GM12878 (cell line): ENCODE data around the gene TRMT44. TPM values are rescaled to one million over a fixed set of nuclear protein-coding genes. Genes with fewer than 3 reads are reported as not detected.

Experiments used
- ATAC-seq: fragments of 200-7000 bp; cut with Tn5 transposase; 3 replicates; pipeline ENCODE4 v1.9.1; 2020; ENCODE audit warnings: mild to moderate bottlenecking, moderate library complexity
- BruUV-seq: library from RNA; stranded (reverse); fragments of 400-500 nt; replicated peaks from 2 replicates; lab custom pipeline; 2021; lab: Mats Ljungman, UMichigan
- CTCF ChIA-PET: fragments of 300-600 bp; sonication (Branson Sonifier 250); formaldehyde crosslinking; extraction: SDS; loops from one replicate; lab custom pipeline; 2021; ENCODE audit warnings: inconsistent platforms; lab: Yijun Ruan, JAX
- POLR2A ChIA-PET: fragments of 350-600 bp; formaldehyde crosslinking; extraction: SDS; loops from one replicate; lab custom pipeline; 2021; ENCODE audit warnings: inconsistent platforms; lab: Charles Lee
- RAD21 ChIA-PET: fragments of 300-600 bp; sonication (Branson Sonifier 250); formaldehyde crosslinking; loops from one replicate; lab custom pipeline; 2023; ENCODE audit warnings: antibody characterized with exemption; ENCODE audit not compliant: unreplicated experiment; lab: Charles Lee
- SMC1A ChIA-PET: fragments of 300-600 bp; sonication (Branson Sonifier 250); formaldehyde crosslinking; loops from one replicate; lab custom pipeline; 2023; ENCODE audit not compliant: unreplicated experiment, uncharacterized antibody; lab: Charles Lee
- DNase-seq: peaks from one replicate; pipeline ENCODE4 v3.0.0-alpha.2; 2011; ENCODE audit warnings: low read depth, low spot score
- FAIRE-seq: peaks from 3 replicates; lab custom pipeline; 2011; peaks lifted over from hg19 to GRCh38; lab: Jason Lieb, UNC
- H2AFZ ChIP-seq: 2 replicates; pipeline ENCODE4 v1.6.0; 2011; ENCODE audit warnings: low read depth, low read length, control low read depth; ENCODE audit not compliant: control insufficient read depth
- H3K27ac ChIP-seq: 2 replicates; pipeline ENCODE4 v1.5.1; 2011; ENCODE audit warnings: control low read depth; ENCODE audit not compliant: control insufficient read depth, insufficient read depth
- H3K27me3 ChIP-seq, 2 experiments: replicated peaks in 1 of 2; 2 replicates each; pipeline versions ENCODE4 v1.6.0 to v1.6.1; 2011; ENCODE audit warnings: low read length in 1 of 2; ENCODE audit not compliant: control insufficient read depth in 2 of 2, insufficient read depth in 2 of 2
- H3K36me3 ChIP-seq, 2 experiments: 2 replicates each; pipeline ENCODE4 v1.5.1; 2011; ENCODE audit warnings: low read length in 1 of 2; ENCODE audit not compliant: control insufficient read depth in 2 of 2, insufficient read depth in 2 of 2
- H3K4me1 ChIP-seq: 2 replicates; pipeline ENCODE4 v1.6.1; 2011; ENCODE audit warnings: mild to moderate bottlenecking, low read length, moderate library complexity, mixed read lengths; ENCODE audit not compliant: control insufficient read depth, insufficient read depth
- H3K4me2 ChIP-seq: 2 replicates; pipeline ENCODE4 v1.6.0; 2011; ENCODE audit warnings: control low read depth; ENCODE audit not compliant: control insufficient read depth, insufficient read depth
- H3K4me3 ChIP-seq: fragments of 200-600 bp; sonication (generic); 2 replicates; pipeline ENCODE4 v1.5.1; 2016
- H3K79me2 ChIP-seq: 2 replicates; pipeline ENCODE4 v1.6.0; 2011; ENCODE audit warnings: low read length; ENCODE audit not compliant: control insufficient read depth, insufficient read depth
- H3K9ac ChIP-seq: 2 replicates; pipeline ENCODE4 v1.8.0; 2011; ENCODE audit warnings: low read length, control low read depth, mixed read lengths; ENCODE audit not compliant: control insufficient read depth, insufficient read depth
- H3K9me3 ChIP-seq: replicated peaks from 3 replicates; pipeline ENCODE4 v1.5.1; 2011; ENCODE audit warnings: mild to moderate bottlenecking, low read length; ENCODE audit not compliant: control insufficient read depth, insufficient read depth
- H4K20me1 ChIP-seq: 2 replicates; pipeline ENCODE4 v1.6.0; 2011; ENCODE audit not compliant: control insufficient read depth, insufficient read depth
- BHLHE40 ChIP-seq, 2 experiments: fragments of 450-650 bp in 1 of 2; IDR thresholded peaks; 2 replicates each; pipeline ENCODE4 v1.6.1; 2011 to 2017; ENCODE audit warnings: low read depth in 2 of 2, borderline replicate concordance in 1 of 2, improper control_type of control experiment in 1 of 2, low read length in 1 of 2, mild to moderate bottlenecking in 1 of 2
- BRCA1 ChIP-seq: IDR thresholded peaks from 2 replicates; pipeline ENCODE4 v1.6.1; 2011; ENCODE audit warnings: low read depth, low read length, improper control_type of control experiment
- CBX3 ChIP-seq: fragments of 200-600 bp; sonication (generic); IDR thresholded peaks from 2 replicates; pipeline ENCODE4 v1.6.1; 2016; ENCODE audit warnings: low read depth, borderline replicate concordance
- CHD1 ChIP-seq: IDR thresholded peaks from 2 replicates; pipeline ENCODE4 v1.6.1; 2012; ENCODE audit warnings: low read depth, low read length, improper control_type of control experiment
- EED ChIP-seq: sonication (generic); IDR thresholded peaks from 2 replicates; pipeline ENCODE4 v1.6.1; 2016; ENCODE audit warnings: antibody characterized with exemption, low read depth
- KAT2A ChIP-seq: conservative IDR thresholded peaks from 2 replicates; pipeline ENCODE4 v1.6.1; 2011; ENCODE audit warnings: low read depth, low read length; ENCODE audit not compliant: control insufficient read depth
- RB1 ChIP-seq: fragments of 450-650 bp; formaldehyde crosslinking; IDR thresholded peaks from 2 replicates; pipeline ENCODE4 v1.6.1; 2017; ENCODE audit warnings: mild to moderate bottlenecking, borderline replicate concordance
- WGBS: methylation state at CpG from one replicate; pipeline ENCODE4 v1.1.6; 2016; ENCODE audit warnings: low lambda C conversion rate; ENCODE audit not compliant: insufficient replicate concordance, insufficient coverage; ENCODE audit errors: missing lambda C conversion rate; 5-methylcytosine and 5-hydroxymethylcytosine counted together
- in situ Hi-C: fragments of 300-500 bp; cut with MboI; formaldehyde crosslinking; loops from 9 replicates; pipeline ENCODE4 v1.14.3; 2018; ENCODE audit warnings: mixed read lengths
- intact Hi-C: fragments of 100-400 bp; cut with micrococcal nuclease; formaldehyde crosslinking; loops from one replicate; pipeline ENCODE4 v1.14.2; 2022; ENCODE audit not compliant: unreplicated experiment
- polyA plus RNA-seq, 11 experiments: library from polyadenylated mRNA; depleted of rRNA in 4 of 11; unstranded in 6 of 11; stranded (reverse) in 5 of 11; fragments of >200 nt; fragmentation: Nextera tagmentation in 4 of 11; fragmentation: Illumina TruSeq in 1 of 11; extraction: Ambion mirVana in 4 of 11; extraction: Trizol in 1 of 11; gene quantifications; 1 replicate in 1 of 11; 2 replicates in 10 of 11; pipeline versions ENCODE4 v1.2.1 to v1.2.3, GENCODE V29; 2011 to 2016; ENCODE audit warnings: inconsistent platforms in 2 of 11, missing spikeins in 2 of 11, low read depth in 1 of 11
- total RNA-seq, 4 experiments: library from RNA; depleted of rRNA in 3 of 4; stranded (reverse); fragments of >200 nt in 3 of 4; fragmentation: Illumina TruSeq in 1 of 4; extraction: Trizol in 1 of 4; gene quantifications; 2 replicates each; pipeline versions ENCODE4 v1.2.1 to v1.2.3, GENCODE V29; 2013 to 2021
- TF ChIP-seq, protein P1 (sequence below): fragments of 450-650 bp; formaldehyde crosslinking; IDR thresholded peaks from 2 replicates; pipeline ENCODE4 v1.4.0; 2020; ENCODE audit warnings: mild to moderate bottlenecking, moderate library complexity
- TF ChIP-seq, protein P2 (sequence below): IDR thresholded peaks from 2 replicates; pipeline ENCODE4 v1.6.1; 2012; ENCODE audit warnings: low read depth, low read length, improper control_type of control experiment

Gene TRMT44
- total and polyA plus RNA-seq, 10 of the 15 experiments (the other 5 are each of a cell fraction or from before 2014, with no cell fraction given) = 1.3 to 18.5 (median 10.1) TPM

DNA sequence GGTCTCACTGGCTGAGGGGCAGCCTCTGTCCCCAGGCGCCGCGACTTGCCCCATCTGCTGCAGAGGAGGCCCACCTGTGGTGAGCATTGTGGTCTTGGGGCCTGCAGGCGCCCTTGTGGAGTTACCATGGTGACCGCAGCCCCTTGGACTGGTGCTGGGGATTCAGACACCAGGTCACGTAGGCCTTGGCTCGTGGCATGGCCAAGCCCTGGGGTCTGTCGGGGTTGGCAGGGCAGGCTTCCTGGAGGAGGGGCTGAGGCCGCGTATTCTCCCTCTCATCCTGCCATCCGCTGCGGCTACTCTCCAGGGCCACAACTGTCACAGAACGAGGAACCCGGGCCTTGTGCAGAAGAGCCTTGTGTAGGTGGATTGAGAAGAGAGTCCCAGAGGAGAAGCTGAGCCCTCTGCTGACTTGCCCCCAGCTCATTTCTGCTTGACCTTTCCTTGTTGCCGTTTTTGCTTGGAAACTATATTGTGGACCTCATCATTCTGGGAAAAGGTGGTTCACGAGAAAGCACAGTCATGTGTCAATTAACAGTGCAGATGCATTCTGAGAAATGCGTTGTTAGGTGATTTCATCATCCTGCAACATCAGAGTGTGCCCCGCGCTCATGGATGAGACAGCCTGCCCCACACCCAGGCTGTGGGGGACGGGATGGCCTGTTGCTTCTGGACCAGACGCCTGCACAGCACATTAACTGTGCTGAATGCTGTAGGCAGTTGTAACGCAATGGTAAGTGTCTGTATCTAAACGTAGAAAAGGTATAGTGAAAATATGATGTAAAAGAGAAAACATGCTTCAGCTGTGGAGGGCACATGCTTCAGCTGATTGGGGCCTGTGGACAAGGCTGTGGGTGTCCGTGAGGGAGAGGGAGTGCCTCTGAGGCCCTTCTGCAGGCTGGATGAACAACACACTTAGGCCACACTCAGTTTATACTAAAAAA is 38.5 kb downstream of the TRMT44 start:
- in situ Hi-C loops = no loop called here
- POLR2A ChIA-PET = no interaction called here

DNA sequence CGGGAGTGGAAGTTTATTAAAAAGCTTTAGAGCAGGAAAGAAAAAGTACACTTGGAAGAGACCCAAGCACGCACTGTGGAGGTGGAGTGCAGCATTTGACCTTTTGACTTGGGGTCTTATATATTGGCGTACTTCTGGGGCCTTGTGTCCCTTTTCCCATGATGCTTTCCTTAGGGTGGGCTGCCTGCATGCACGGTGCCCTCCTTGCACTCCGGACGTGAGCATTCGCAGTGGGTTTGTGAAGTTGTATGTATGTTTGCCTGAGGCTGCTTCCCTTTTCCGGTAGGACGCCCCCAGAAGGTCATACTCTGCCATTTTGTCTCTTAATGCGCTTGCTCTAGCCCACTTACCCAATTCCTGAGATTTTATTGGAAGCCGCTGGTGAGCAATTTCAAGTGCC is 39.6 kb downstream of the TRMT44 start:
- WGBS = 97% methylated on average over 11 of the region's 11 CpGs
- RAD21 ChIA-PET = no interaction called here
- H3K4me3 ChIP-seq = no peak overlapping the region
- H3K4me2 ChIP-seq = no peak overlapping the region
- no peaks in the 10 kb centered on the region for H4K20me1 ChIP-seq
- no peaks in the 10 kb centered on the region for H3K9me3 ChIP-seq
- SMC1A ChIA-PET = no interaction called here
- H3K79me2 ChIP-seq = no peaks in the 10 kb centered on the region
- no peak overlapping the region for H3K27ac ChIP-seq
- no peaks in the 10 kb centered on the region for H3K27me3 ChIP-seq
- BruUV-seq = no TSS peak
- in situ Hi-C loops = no loop called here
- no peak overlapping the region for H2AFZ ChIP-seq
- intact Hi-C loops = no loop called here
- CTCF ChIA-PET = interaction anchor here (1.2 kb wide), 1 partner anchor 12 kb away, joined by 3 read pairs; no protein-coding TSS in a partner anchor
- H3K9ac ChIP-seq = no peak overlapping the region
- ATAC-seq (no peak), FAIRE-seq (no peak), DNase-seq (no peak)
- POLR2A ChIA-PET = no interaction called here
- H3K4me1 ChIP-seq = no peaks in the 10 kb centered on the region
- no peaks in the 10 kb centered on the region for H3K36me3 ChIP-seq
- TF ChIP-seq KAT2A = no peak
- TF ChIP-seq BRCA1 = no peak
- TF ChIP-seq, protein P1, sequence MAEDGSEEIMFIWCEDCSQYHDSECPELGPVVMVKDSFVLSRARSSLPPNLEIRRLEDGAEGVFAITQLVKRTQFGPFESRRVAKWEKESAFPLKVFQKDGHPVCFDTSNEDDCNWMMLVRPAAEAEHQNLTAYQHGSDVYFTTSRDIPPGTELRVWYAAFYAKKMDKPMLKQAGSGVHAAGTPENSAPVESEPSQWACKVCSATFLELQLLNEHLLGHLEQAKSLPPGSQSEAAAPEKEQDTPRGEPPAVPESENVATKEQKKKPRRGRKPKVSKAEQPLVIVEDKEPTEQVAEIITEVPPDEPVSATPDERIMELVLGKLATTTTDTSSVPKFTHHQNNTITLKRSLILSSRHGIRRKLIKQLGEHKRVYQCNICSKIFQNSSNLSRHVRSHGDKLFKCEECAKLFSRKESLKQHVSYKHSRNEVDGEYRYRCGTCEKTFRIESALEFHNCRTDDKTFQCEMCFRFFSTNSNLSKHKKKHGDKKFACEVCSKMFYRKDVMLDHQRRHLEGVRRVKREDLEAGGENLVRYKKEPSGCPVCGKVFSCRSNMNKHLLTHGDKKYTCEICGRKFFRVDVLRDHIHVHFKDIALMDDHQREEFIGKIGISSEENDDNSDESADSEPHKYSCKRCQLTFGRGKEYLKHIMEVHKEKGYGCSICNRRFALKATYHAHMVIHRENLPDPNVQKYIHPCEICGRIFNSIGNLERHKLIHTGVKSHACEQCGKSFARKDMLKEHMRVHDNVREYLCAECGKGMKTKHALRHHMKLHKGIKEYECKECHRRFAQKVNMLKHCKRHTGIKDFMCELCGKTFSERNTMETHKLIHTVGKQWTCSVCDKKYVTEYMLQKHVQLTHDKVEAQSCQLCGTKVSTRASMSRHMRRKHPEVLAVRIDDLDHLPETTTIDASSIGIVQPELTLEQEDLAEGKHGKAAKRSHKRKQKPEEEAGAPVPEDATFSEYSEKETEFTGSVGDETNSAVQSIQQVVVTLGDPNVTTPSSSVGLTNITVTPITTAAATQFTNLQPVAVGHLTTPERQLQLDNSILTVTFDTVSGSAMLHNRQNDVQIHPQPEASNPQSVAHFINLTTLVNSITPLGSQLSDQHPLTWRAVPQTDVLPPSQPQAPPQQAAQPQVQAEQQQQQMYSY (CRISPR knock-in tag) = no peak
- no peak for TF ChIP-seq BHLHE40 (IDR thresholded peaks at IDR 0.05; ENCODE audit: borderline replicate concordance in 1 of 2, low read depth in 2 of 2, low read length in 1 of 2)
- TF ChIP-seq RB1 = no peak

More for the DNA sequence above, 38.5 kb downstream of the TRMT44 start:
- Histone ChIP-seq H3K79me2 (no peaks in the 10 kb centered on the region), H3K9ac (no peak overlapping the region), H3K27me3 (no peaks in the 10 kb centered on the region), H4K20me1 (no peaks in the 10 kb centered on the region), H3K36me3 (no peaks in the 10 kb centered on the region), H2AFZ (no peak overlapping the region), H3K4me1 (no peaks in the 10 kb centered on the region), H3K4me2 (no peak overlapping the region), H3K4me3 (no peak overlapping the region), H3K27ac (no peak overlapping the region), H3K9me3 (no peaks in the 10 kb centered on the region)
- ChIA-PET SMC1A (no interaction called here), RAD21 (no interaction called here), CTCF (interaction anchor here (1.2 kb wide), 1 partner anchor 11 kb away, joined by 3 read pairs; no protein-coding TSS in a partner anchor)
- DNase-seq (no peak), ATAC-seq (no peak), FAIRE-seq (no peak)
- TF ChIP-seq CHD1 = no peak
- TF ChIP-seq CBX3 = no peak
- TF ChIP-seq, protein P2, sequence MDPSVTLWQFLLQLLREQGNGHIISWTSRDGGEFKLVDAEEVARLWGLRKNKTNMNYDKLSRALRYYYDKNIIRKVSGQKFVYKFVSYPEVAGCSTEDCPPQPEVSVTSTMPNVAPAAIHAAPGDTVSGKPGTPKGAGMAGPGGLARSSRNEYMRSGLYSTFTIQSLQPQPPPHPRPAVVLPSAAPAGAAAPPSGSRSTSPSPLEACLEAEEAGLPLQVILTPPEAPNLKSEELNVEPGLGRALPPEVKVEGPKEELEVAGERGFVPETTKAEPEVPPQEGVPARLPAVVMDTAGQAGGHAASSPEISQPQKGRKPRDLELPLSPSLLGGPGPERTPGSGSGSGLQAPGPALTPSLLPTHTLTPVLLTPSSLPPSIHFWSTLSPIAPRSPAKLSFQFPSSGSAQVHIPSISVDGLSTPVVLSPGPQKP = no peak
- TF ChIP-seq EED = no peak
- no TSS peak for BruUV-seq
- WGBS = 92% methylated on average over 24 of the region's 24 CpGs
- intact Hi-C loops = no loop called here
